ENCODE data around the gene SNTB2. TPM values are rescaled to one million over a fixed set of nuclear protein-coding genes. Genes with fewer than 3 reads are reported as not detected.

Gene SNTB2
- total and polyA plus RNA-seq, 2 of the 8 experiments (the other 6 are each of a cell fraction or from before 2014, with no cell fraction given): 6.0 to 16.1 TPM

GRCh38 chr16:69330286-69331109 lies 143.5 kb downstream of the SNTB2 start, which contains the start of gene PDF:
TSS of gene PDF (minus strand) at chr16:69330588. CDS start at chr16:69330570, 18 bp downstream.
- Histone ChIP-seq H3K4ac (replicated peaks; ENCODE audit: insufficient read length, low read depth, low read length) (peak within 1 kb of the TSS; percentile 93), H4K91ac (replicated peaks; ENCODE audit: insufficient read length, low read length) (peak within 1 kb of the TSS; percentile 77), H4K8ac (ENCODE audit: extremely low read depth, insufficient read depth, low read length) (peak within 1 kb of the TSS; percentile 96), H2AK5ac (ENCODE audit: low read depth, low read length) (no peak within 1 kb of the TSS), H3K23ac (ENCODE audit: insufficient read length) (no peak within 1 kb of the TSS), H3K23me2 (ENCODE audit: low read depth, low read length) (peaks cover 11% of the 10 kb centered on the region; the same call in 1 of the 2 replicates), H3K4me1 (replicated peaks in 1 of 4; ENCODE audit: control insufficient read depth in 3 of 4, insufficient read depth in 4 of 4, low read length in 3 of 4) (peaks cover 6 to 19% (median 12%) of the 10 kb centered on the region in 4 experiments), H3K4me2 (ENCODE audit: insufficient read depth in 1 of 2, low read depth in 2 of 2, low read length in 2 of 2) (peak within 1 kb of the TSS; percentile 88 to 97), H3K79me1 (ENCODE audit: low read depth, low read length) (peaks cover 17% of the 10 kb centered on the region), H3K4me3 (ENCODE audit: extremely low read depth in 1 of 4, insufficient read depth in 2 of 4, low read depth in 3 of 4, low read length in 4 of 4) (peak within 1 kb of the TSS; percentile 49 to 93 (median 86)), H2BK15ac (ENCODE audit: low read length) (0 out of 2 replicates have a peak within 1 kb of the TSS, but pooled peaks have one; percentile 40), H3K27ac (ENCODE audit: low read depth, low read length) (peak within 1 kb of the TSS; percentile 95), H4K20me1 (replicated peaks in 1 of 2; ENCODE audit: control insufficient read depth in 1 of 2, insufficient read depth in 2 of 2, low read length in 2 of 2) (peaks cover 10 to 30% of the 10 kb centered on the region in 2 experiments), H2AFZ (ENCODE audit: low read length) (no peak within 1 kb of the TSS), H3K18ac (ENCODE audit: extremely low read depth, low read length) (peak within 1 kb of the TSS; percentile 93), H4K5ac (ENCODE audit: insufficient read length, low read depth, low read length) (peak within 1 kb of the TSS; percentile 98), H2BK5ac (ENCODE audit: low read depth, low read length) (peak within 1 kb of the TSS; percentile 85), H3K36me3 (ENCODE audit: control insufficient read depth in 2 of 4, insufficient read depth in 4 of 4, low read length in 3 of 4) (peaks cover 24 to 72% (median 42%) of the 10 kb centered on the region in 4 experiments), H2BK120ac (replicated peaks; ENCODE audit: low read depth, low read length) (no peak within 1 kb of the TSS), H3K79me2 (ENCODE audit: control insufficient read depth in 1 of 2, insufficient read depth in 2 of 2, low read length in 2 of 2) (peaks cover 9 to 44% of the 10 kb centered on the region in 2 experiments), H3K56ac (replicated peaks; ENCODE audit: insufficient read length, low read depth, low read length) (peak within 1 kb of the TSS; percentile 83), H2BK12ac (ENCODE audit: low read depth, low read length) (no peak within 1 kb of the TSS), H3K27me3 (replicated peaks in 1 of 4; ENCODE audit: control insufficient read depth in 3 of 4, extremely low read depth in 1 of 4, insufficient read depth in 3 of 4, low read length in 3 of 4) (no peaks in the 10 kb centered on the region), H3K9ac (replicated peaks in 1 of 4; ENCODE audit: extremely low read depth in 1 of 4, low read depth in 3 of 4, low read length in 3 of 4) (peak within 1 kb of the TSS; percentile 50 to 98 (median 86)), H3K9me3 (ENCODE audit: insufficient read depth in 2 of 2, low read depth in 1 of 2, low read length in 1 of 2) (no peaks in the 10 kb centered on the region), H2BK20ac (ENCODE audit: low read length) (no peak within 1 kb of the TSS), H3K14ac (ENCODE audit: insufficient read length) (no peak within 1 kb of the TSS)
- FAIRE-seq: no peak
- 8% methylated on average over 66 of the region's 93 CpGs; no CpG with 5 or more reads in 1 of the 2 experiments for whole genome bisulfite sequencing, 2 experiments (ENCODE audit: extremely low coverage in 1 of 2, insufficient coverage in 1 of 2, insufficient read length in 1 of 2, insufficient replicate concordance in 2 of 2, low coverage in 1 of 2, low lambda C conversion rate in 2 of 2, missing lambda C conversion rate in 1 of 2)
- DNase-seq (ENCODE audit: low read depth in 1 of 2, low spot score in 2 of 2): peak; percentile 84 to 93
- ChIA-PET POLR2A (ENCODE audit: partially characterized antibody) (interaction anchor here (0.5 to 29.8 kb wide), 14 partner anchors 6 to 741 kb away, joined by 3 to 497 read pairs (median 4); partner anchors contain the start of genes CDH3, CHTF8, COG8 and NIP7), CTCF (ENCODE audit: partially characterized antibody) (interaction anchor here (0.9 to 1.1 kb wide), 3 partner anchors 19 to 397 kb away, joined by 3 to 4 read pairs (median 3); no protein-coding TSS in a partner anchor)
- TF ChIP-seq CHD1 (IDR thresholded peaks at IDR 0.05; ENCODE audit: low read depth, low read length): no peak
- no peak for TF ChIP-seq NANOG (IDR thresholded peaks at IDR 0.05; ENCODE audit: insufficient read depth, low read depth, low read length, poor library complexity, severe bottlenecking)
- no peak for TF ChIP-seq EGR1 (IDR thresholded peaks at IDR 0.05; ENCODE audit: borderline replicate concordance, low read depth, low read length)
- no peak for TF ChIP-seq HDAC6 (IDR thresholded peaks at IDR 0.05; ENCODE audit: low read depth, low read length)
- 0 out of 2 replicates have a peak, but pooled peaks have one; percentile 21 for TF ChIP-seq SP1 (IDR thresholded peaks at IDR 0.05; ENCODE audit: low read depth, low read length)
- TF ChIP-seq BACH1 (IDR thresholded peaks at IDR 0.05; ENCODE audit: low read length): 0 out of 2 replicates have a peak, but pooled peaks have one; percentile 34
- TF ChIP-seq SIX5 (IDR thresholded peaks at IDR 0.05; ENCODE audit: low read depth, low read length): no peak
- peak; percentile 90 for TF ChIP-seq PHF8 (conservative IDR thresholded peaks at IDR 0.05; ENCODE audit: low read depth, low read length)
- no peak for TF ChIP-seq TCF12 (IDR thresholded peaks at IDR 0.05; ENCODE audit: low read depth, low read length)
- TF ChIP-seq HDAC2 (IDR thresholded peaks at IDR 0.05; ENCODE audit: borderline replicate concordance in 1 of 2, low read depth in 2 of 2, low read length in 2 of 2): peak in 1 of 2 experiments; percentile 88; a peak in 1 of 4 replicates
- TF ChIP-seq YY1 (IDR thresholded peaks at IDR 0.05; ENCODE audit: low read depth, low read length): peak; percentile 85; the same call in 1 of the 2 replicates
- no peak for TF ChIP-seq CREB1 (IDR thresholded peaks at IDR 0.05)
